Aorta (tissue), 5 donors: ENCODE results near the gene FIGNL2. TPM values are rescaled to one million over a fixed set of nuclear protein-coding genes. Genes with fewer than 3 reads are reported as not detected.

ENCODE experiments used
- ATAC-seq: fragments of 200-7000 bp; cut with Tn5 transposase; one replicate; pipeline ENCODE4 v1.9.1; 2022; ENCODE audit warnings: moderate library complexity; ENCODE audit not compliant: low FRiP score
- DNase-seq, 2 donors: peaks; one replicate each; pipeline ENCODE4 v3.0.0-alpha.2; 2020
- H3K27ac ChIP-seq, 2 donors: one replicate each; pipeline ENCODE4 v1.5.1; 2013; ENCODE audit warnings: low read length in 2 of 2, mild to moderate bottlenecking in 2 of 2, moderate library complexity in 2 of 2, control low read depth in 1 of 2, inconsistent platforms in 1 of 2, low read depth in 1 of 2
- H3K27me3 ChIP-seq, 2 donors: one replicate each; pipeline ENCODE4 v1.6.1; 2013; ENCODE audit warnings: control low read depth in 1 of 2, low read length in 1 of 2, mild to moderate bottlenecking in 1 of 2, moderate library complexity in 1 of 2; ENCODE audit not compliant: insufficient read depth in 2 of 2, control insufficient read depth in 1 of 2
- H3K36me3 ChIP-seq, 2 donors: one replicate each; pipeline ENCODE4 v1.6.1; 2013; ENCODE audit warnings: control low read depth in 1 of 2, low read length in 1 of 2, mild to moderate bottlenecking in 1 of 2; ENCODE audit not compliant: insufficient read depth in 2 of 2, control insufficient read depth in 1 of 2
- H3K4me1 ChIP-seq, 2 donors: one replicate each; pipeline ENCODE4 v1.6.1; 2013; ENCODE audit warnings: low read length in 2 of 2, control low read depth in 1 of 2, mild to moderate bottlenecking in 1 of 2, moderate library complexity in 1 of 2; ENCODE audit not compliant: insufficient read depth in 2 of 2, control insufficient read depth in 1 of 2
- H3K4me3 ChIP-seq, 2 donors: one replicate each; pipeline ENCODE4 v1.5.1; 2013; ENCODE audit warnings: low read length in 2 of 2, control low read depth in 1 of 2, mild to moderate bottlenecking in 1 of 2
- H3K9me3 ChIP-seq: one replicate; pipeline ENCODE4 v1.6.1; 2013; ENCODE audit warnings: mild to moderate bottlenecking, low read length; ENCODE audit not compliant: control insufficient read depth
- WGBS, 2 donors: extraction: QIAGEN DNeasy Blood & Tissue Kit; methylation state at CpG; one replicate each; pipeline ENCODE4 v1.1.7; 2013; 5-methylcytosine and 5-hydroxymethylcytosine counted together
- intact Hi-C, 2 donors: fragments of 100-400 bp; cut with DNase I; formaldehyde crosslinking; loops; one replicate each; pipeline versions ENCODE4 v1.14.2 to v1.15.0; 2022
- polyA plus RNA-seq, 2 donors: library from polyadenylated mRNA; stranded (reverse); fragments of 200-250 nt; gene quantifications; one replicate each; pipeline ENCODE4 v1.2.3, GENCODE V29; 2013
- total RNA-seq, 2 donors: library from RNA; stranded (reverse); fragmentation: NEBNext Ultra II Directional; extraction: Animal tissue kit (Norgen Biotek cat#: 25700); gene quantifications; one replicate each; pipeline ENCODE4 v1.2.1, GENCODE V29; 2021
- donor health status: healthy with polysubstance abuse.
- donor health status: Bipolar disorder and iron deficiency.
- donor health status: DM: no; HTN: no; CAD: no.
- donor health status: DM: no; HTN: no; CAD: no.
- donor health status: DM: yes; HTN: yes; CAD: no.

The FIGNL2 gene
- total and polyA plus RNA-seq, 4 donors = 0.08 to 2.1 (median 1.0) TPM; not detected in 1

DNA sequence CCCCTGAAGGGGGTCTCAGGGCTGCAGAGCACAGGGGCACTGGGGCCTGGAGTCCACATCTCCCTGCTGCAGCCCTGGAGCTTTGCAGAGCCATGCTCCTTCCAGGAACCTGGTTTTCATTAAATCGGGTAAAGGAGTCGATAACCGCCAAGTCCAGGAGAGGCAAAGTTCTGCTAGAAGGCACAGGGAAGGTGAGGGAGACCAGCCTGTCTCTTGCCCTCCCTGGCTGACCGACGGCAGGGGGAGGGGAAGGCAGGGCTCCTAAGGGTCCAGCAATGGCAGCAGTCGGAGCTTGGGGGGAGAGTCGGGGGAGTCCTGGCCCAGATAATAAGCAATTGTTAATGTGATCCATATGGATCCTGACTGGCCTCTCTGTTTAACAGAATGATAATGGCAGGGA lies 3.0 kb downstream of the FIGNL2 start:
- H3K27me3 ChIP-seq = no peaks in the 10 kb centered on the region
- no peak overlapping the region for H3K27ac ChIP-seq
- intact Hi-C loops = no loop called here
- DNase-seq (no peak), ATAC-seq (no peak)
- H3K9me3 ChIP-seq = no peaks in the 10 kb centered on the region
- H3K4me1 ChIP-seq = no peaks in the 10 kb centered on the region
- 64 to 65% methylated on average over 7 of the region's 7 CpGs for WGBS, 2 donors
- H3K36me3 ChIP-seq = no peaks in the 10 kb centered on the region
- H3K4me3 ChIP-seq = no peak overlapping the region

DNA sequence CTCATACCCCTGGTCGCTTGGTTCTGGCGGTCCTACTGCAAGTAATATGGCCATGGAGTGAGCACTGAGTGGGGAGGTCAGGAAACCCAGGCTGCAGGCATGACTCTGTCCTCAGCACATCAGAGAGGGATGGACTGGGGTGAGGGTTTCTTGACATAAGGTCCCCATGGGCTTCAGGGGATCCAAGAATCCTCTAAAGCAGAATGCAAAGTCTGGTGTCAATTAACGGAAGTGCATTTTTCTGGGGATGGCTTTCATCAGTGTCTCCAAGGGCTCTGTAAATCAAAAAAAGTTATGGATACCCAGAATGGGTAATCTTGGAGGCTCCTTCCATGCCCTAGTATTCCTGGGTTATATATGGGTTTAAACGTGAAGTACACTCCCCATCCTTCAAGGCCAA lies 3.7 kb downstream of the FIGNL2 start:
- Histone ChIP-seq H3K27ac (no peak overlapping the region), H3K4me3 (no peak overlapping the region), H3K36me3 (no peaks in the 10 kb centered on the region), H3K27me3 (no peaks in the 10 kb centered on the region), H3K4me1 (no peaks in the 10 kb centered on the region), H3K9me3 (no peaks in the 10 kb centered on the region)
- WGBS, 2 donors = 84 to 89% methylated on average over 4 of the region's 4 CpGs
- DNase-seq = no peak
- intact Hi-C loops = no loop called here
- no peak for ATAC-seq

DNA sequence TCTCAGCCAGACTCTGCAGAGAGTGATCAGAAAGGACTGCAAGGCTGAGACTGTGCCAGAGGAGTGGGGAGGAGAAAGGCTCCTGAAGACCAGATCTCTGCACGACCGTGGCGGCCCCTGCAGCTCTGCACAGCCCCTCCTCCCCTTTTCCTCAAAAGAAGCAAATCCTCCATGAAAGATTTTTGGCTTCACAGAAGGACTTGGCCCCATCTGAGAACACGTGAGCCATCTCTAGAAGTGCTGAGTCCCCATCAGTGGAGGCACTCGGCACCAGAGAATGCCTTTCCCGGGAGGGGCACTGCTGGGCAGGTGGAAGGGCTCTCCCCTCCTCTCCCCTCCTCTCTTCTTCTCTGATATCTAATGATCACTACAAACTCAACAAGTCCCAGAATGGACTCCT lies 6.8 kb downstream of the FIGNL2 start:
- DNase-seq (no peak), ATAC-seq (no peak)
- Histone ChIP-seq H3K4me1 (no peaks in the 10 kb centered on the region), H3K36me3 (no peaks in the 10 kb centered on the region), H3K9me3 (no peaks in the 10 kb centered on the region), H3K4me3 (no peak overlapping the region), H3K27ac (no peak overlapping the region), H3K27me3 (no peaks in the 10 kb centered on the region)
- WGBS, 2 donors = 24 to 34% methylated on average over 6 of the region's 6 CpGs
- intact Hi-C loops = no loop called here

DNA sequence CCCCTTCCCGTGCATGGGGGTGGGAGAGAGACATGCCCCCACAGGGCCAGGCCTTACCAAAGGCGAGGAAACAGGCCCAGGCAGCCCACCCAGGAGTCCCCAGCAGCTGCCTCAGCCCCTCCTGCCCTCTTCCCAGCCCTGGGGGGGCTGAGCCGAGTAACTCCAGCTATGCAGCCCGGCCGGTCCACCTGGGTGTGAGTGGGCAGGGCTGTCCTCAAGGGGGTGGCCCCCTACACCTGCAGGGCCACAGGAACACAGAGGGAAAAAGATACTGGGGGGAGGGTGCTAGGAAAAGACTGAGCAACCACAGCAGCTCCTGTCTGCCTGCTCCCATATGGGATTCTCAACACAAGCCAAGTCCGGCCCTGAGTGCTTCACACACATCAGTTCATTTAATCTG lies 7.6 kb downstream of the FIGNL2 start:
- WGBS, 2 donors = 92 to 94% methylated on average over 6 of the region's 6 CpGs
- Histone ChIP-seq H3K9me3 (no peaks in the 10 kb centered on the region), H3K4me1 (no peaks in the 10 kb centered on the region), H3K36me3 (no peaks in the 10 kb centered on the region), H3K27ac (no peak overlapping the region), H3K27me3 (no peaks in the 10 kb centered on the region), H3K4me3 (no peak overlapping the region)
- no peak for ATAC-seq
- DNase-seq = no peak
- intact Hi-C loops = no loop called here

DNA sequence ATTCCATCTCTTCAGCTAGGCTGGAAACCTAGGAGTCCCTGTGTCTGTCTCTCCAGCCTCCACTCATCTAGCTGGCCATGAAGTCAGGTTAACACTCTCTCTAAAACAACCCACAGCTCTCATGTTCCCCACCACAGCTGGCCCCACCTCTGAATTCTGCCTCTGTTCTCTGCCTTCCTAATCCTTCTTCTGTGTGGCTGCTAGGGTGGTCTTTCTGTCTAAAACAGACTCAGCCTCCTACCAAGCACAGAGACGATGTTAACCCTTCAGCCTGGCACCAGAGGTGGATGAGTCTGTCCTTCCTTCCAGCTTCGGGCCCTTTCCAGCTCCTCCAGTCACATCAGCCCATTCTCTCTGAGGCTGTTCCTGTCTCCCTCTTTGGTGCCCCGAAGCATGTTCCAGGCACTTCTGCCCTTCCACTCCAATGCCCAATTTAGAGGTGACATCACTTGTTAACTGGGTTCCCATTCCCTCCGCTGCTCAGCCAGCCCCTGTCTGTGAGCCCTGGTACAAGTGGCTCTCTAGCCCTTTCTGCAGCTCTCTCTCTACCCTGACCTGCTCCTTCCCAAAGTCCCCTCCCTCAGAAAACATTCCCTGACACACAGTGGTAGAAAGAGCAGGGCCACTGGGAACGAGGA lies 9.1 kb downstream of the FIGNL2 start:
- Histone ChIP-seq H3K9me3 (no peaks in the 10 kb centered on the region), H3K36me3 (no peaks in the 10 kb centered on the region), H3K27ac (no peak overlapping the region), H3K4me3 (no peak overlapping the region), H3K27me3 (no peaks in the 10 kb centered on the region), H3K4me1 (no peaks in the 10 kb centered on the region)
- intact Hi-C loops = no loop called here
- ATAC-seq (no peak), DNase-seq (no peak)
- 75 to 77% methylated on average over 5 of the region's 5 CpGs for WGBS, 2 donors

DNA sequence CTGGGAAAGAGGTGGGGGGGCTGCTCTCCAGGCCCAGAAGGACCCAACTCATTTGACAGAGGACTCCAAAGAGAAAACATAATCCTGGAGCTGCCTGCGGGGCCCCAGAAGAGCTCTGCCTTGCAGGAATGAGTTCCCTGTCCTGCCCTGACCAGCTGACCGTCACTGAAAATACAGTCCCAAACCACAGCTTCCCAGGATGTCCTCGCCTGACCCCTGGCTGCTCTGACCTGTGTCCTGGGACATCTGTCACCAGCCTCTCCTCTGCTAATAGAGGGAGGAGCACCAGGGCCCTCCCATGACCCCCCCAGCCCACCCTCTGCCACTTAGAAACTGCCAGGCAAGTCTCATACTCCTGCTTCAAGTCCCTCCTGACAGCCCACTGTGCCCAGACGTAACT lies 9.8 kb downstream of the FIGNL2 start:
- H3K4me3 ChIP-seq = no peak overlapping the region
- H3K4me1 ChIP-seq = no peaks in the 10 kb centered on the region
- DNase-seq = no peak
- no peak overlapping the region for H3K27ac ChIP-seq
- 63 to 78% methylated on average over 3 to 4 of the region's 4 CpGs for WGBS, 2 donors
- no peaks in the 10 kb centered on the region for H3K36me3 ChIP-seq
- no peaks in the 10 kb centered on the region for H3K9me3 ChIP-seq
- ATAC-seq = no peak
- intact Hi-C loops = no loop called here
- H3K27me3 ChIP-seq = no peaks in the 10 kb centered on the region

DNA sequence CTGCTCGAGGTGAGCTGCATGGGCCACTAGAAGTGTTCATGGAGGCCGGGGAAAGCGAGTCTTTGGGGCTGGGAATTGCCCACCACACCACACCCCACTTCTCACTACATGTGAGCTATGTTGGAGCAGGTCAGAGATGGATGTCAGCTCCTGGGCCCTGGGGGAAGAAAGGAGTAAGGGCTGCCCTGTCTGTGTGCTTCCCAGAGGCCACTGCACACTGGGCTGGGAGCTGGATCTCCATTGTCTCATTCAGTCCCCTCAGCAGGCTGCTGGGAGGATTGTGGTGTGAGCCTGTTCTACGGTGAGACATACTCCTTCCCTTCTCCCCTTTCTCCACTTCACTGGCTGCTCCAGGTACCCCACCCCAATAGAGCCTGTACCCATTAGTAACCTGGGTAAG lies 10.5 kb downstream of the FIGNL2 start:
- Histone ChIP-seq H3K9me3 (no peaks in the 10 kb centered on the region), H3K27ac (no peak overlapping the region), H3K4me1 (no peaks in the 10 kb centered on the region), H3K36me3 (no peaks in the 10 kb centered on the region), H3K27me3 (no peaks in the 10 kb centered on the region), H3K4me3 (no peak overlapping the region)
- ATAC-seq (no peak), DNase-seq (no peak)
- intact Hi-C loops = no loop called here
- 75 to 79% methylated on average over 4 of the region's 4 CpGs for WGBS, 2 donors

DNA sequence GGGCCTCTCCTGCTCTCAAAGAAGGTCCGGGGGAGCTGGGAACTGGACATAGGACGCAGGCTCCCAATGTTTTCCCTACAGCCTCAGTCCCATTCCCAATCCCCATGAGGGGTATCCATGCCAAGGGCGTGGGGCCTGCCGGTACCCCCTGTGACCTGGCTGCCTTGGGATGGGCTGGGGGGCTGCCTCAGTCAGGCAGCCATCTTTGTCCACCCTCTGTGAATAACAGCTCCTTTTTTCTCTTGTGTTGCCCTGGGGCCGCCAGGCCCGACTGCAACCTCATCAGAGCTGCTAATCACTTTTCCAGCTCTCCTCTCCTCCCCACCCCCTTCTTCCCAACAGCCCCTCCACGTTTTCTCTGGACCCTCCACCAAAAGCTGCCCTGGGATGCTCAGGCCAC lies 11.2 kb downstream of the FIGNL2 start:
- Histone ChIP-seq H3K27me3 (no peaks in the 10 kb centered on the region), H3K9me3 (no peaks in the 10 kb centered on the region)

DNA sequence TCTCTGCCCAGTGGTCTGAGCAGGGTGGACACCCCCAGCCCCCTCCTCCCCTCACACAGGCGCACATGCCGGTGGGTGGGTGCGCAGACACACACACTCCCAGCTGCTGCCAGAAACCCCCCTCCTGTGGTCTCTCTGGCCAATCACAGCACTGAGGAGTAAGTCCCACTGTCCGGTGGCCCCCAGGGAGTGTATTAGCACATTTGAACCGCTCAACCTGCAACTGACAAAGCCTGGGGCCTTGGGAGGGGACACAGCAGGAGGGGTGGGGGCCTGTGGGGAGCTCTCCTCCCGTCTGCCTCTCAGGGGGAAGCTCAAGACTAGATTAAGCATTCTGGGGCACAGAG lies 11.7 kb downstream of the FIGNL2 start:
- DNase-seq (no peak), ATAC-seq (no peak)
- intact Hi-C loops = no loop called here
- no peak overlapping the region for H3K4me3 ChIP-seq
- H3K36me3 ChIP-seq = no peaks in the 10 kb centered on the region
- no peaks in the 10 kb centered on the region for H3K9me3 ChIP-seq
- 75 to 76% methylated on average over 6 of the region's 6 CpGs for WGBS, 2 donors
- H3K27ac ChIP-seq = no peak overlapping the region
- no peaks in the 10 kb centered on the region for H3K27me3 ChIP-seq
- H3K4me1 ChIP-seq = no peaks in the 10 kb centered on the region

More for the DNA sequence above, 11.2 kb downstream of the FIGNL2 start:
- H3K27ac ChIP-seq = no peak overlapping the region
- intact Hi-C loops = no loop called here
- no peaks in the 10 kb centered on the region for H3K36me3 ChIP-seq
- 67% methylated on average over 7 of the region's 7 CpGs for WGBS, 2 donors
- no peak overlapping the region for H3K4me3 ChIP-seq
- DNase-seq (no peak), ATAC-seq (no peak)
- no peaks in the 10 kb centered on the region for H3K4me1 ChIP-seq
